Measurements from ENCODE around the gene ARRDC5. TPM values are rescaled to one million over a fixed set of nuclear protein-coding genes. Genes with fewer than 3 reads are reported as not detected.

ARRDC5 gene
- polyA plus RNA-seq, 1 of the 3 experiments (the other 2 are of a cell fraction), result not detected

DNA sequence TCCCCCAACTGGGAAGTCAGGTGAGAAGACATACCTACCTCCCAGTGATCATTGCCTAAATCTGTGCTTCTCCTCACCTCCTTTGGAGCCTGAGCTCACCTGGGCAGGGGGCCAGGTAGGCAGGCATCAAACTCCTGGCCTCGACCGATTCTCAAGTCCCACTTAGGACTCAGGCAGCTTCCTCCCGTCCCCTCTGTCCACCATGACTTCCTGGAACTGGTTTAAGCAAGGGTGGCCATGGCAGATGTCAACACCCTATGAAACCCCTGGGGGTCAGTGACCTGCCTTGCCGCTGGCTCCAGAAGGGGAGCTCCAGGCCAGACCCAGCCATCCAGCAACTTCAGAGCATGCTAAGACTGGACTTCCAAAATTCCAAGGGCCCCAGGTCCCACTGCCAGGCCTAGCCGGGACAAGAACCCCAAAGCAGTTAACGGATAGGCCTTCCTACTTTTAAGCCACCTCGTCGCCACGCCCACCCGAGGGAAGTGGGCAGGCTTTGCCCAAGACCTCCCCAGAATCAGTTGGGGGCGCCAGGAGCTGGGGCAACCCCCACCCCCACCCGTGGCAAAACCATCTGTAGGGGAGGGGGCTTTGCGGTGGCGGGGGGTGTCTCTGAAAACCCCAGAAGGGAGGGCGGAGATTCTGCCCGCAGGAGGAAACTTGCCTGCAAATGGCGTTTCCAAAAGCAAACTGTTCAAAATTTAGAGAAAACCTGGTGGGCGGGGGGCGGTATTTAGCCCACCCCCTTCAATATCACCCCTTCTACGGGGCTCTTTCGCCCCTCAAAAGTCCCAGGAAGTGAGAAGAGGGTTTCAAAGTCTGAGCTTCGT, 35.9 kb downstream of the ARRDC5 start:
- H3K36me3 ChIP-seq (replicated peaks in 1 of 2; ENCODE audit: control insufficient read depth in 1 of 2, insufficient read depth in 2 of 2, low read length in 1 of 2), result peaks cover 0 to 8% of the 10 kb centered on the region in 2 experiments
- peaks cover 57% of the 10 kb centered on the region for H3K79me2 ChIP-seq (ENCODE audit: insufficient read depth)
- H3K4me3 ChIP-seq (ENCODE audit: low read depth in 2 of 2, low read length in 1 of 2), result peak overlapping the region; percentile 60 to 97
- no peaks in the 10 kb centered on the region for H3K9me3 ChIP-seq
- CTCF ChIA-PET, result interaction anchor here (0.9 to 8.7 kb wide), 7 partner anchors 15 to 165 kb away, joined by 3 to 121 read pairs (median 12); partner anchors contain the start of gene UHRF1
- H3F3A ChIP-seq (replicated peaks; ENCODE audit: insufficient read depth), result peaks cover 32% of the 10 kb centered on the region
- peaks cover 6 to 7% of the 10 kb centered on the region in 2 experiments; a peak in 1 of 4 replicates for H3K4me1 ChIP-seq (ENCODE audit: control insufficient read depth in 1 of 2, insufficient read depth in 2 of 2, low read depth in 1 of 2, low read length in 1 of 2)
- peak; percentile 44 for DNase-seq
- POLR2A ChIA-PET, result interaction anchor here (1.8 kb wide), 1 partner anchor 11 kb away, joined by 6 read pairs; no protein-coding TSS in a partner anchor
- no peaks in the 10 kb centered on the region for H3K27me3 ChIP-seq (ENCODE audit: insufficient read depth)
- 18% methylated on average over 13 of the region's 22 CpGs for WGBS (ENCODE audit: low lambda C conversion rate)
- peak overlapping the region; percentile 82 for H2AFZ ChIP-seq (ENCODE audit: low read depth)
- no peaks in the 10 kb centered on the region for H3K9me2 ChIP-seq
- peak overlapping the region; percentile 100 for H3K4me2 ChIP-seq
- H4K20me1 ChIP-seq (ENCODE audit: insufficient read depth), result peaks cover 32% of the 10 kb centered on the region
- H3K9ac ChIP-seq, result peak overlapping the region; percentile 94
- peak overlapping the region; percentile 55 to 84; a peak in 2 of 4 replicates for H3K27ac ChIP-seq (ENCODE audit: low read depth in 2 of 2, low read length in 1 of 2)
- TF ChIP-seq, protein P1, sequence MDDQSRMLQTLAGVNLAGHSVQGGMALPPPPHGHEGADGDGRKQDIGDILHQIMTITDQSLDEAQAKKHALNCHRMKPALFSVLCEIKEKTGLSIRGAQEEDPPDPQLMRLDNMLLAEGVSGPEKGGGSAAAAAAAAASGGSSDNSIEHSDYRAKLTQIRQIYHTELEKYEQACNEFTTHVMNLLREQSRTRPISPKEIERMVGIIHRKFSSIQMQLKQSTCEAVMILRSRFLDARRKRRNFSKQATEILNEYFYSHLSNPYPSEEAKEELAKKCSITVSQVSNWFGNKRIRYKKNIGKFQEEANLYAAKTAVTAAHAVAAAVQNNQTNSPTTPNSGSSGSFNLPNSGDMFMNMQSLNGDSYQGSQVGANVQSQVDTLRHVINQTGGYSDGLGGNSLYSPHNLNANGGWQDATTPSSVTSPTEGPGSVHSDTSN (IDR thresholded peaks at IDR 0.05), result no peak
- TF ChIP-seq MXI1 (IDR thresholded peaks at IDR 0.05; ENCODE audit: low read depth, low read length) (no peak), ELF1 (IDR thresholded peaks at IDR 0.05) (no peak)

DNA sequence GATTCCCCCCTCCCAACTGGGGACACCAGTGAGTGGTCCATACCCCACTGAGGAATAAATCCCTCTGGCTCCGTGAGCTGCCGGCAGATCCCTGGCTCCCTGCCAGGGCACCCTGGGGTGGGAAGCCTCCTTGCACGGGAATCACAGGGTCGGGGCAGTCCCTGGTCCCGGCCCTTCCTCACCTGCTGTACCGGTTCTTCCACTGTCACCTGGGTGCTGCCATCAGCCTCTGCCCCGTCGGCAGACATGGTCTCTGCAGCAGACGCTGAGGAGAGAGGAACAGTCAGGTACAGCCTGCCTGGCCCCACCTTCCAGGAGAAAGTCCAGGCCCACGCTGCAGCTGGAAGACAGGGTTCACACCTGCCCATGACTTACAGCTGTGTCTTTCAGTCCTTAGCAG, 41.5 kb downstream of the ARRDC5 start:
- H3K9me3 ChIP-seq, result no peaks in the 10 kb centered on the region
- H2AFZ ChIP-seq (ENCODE audit: low read depth), result no peak overlapping the region
- no peak overlapping the region for H3K27ac ChIP-seq (ENCODE audit: low read depth in 2 of 2, low read length in 1 of 2)
- DNase-seq, result no peak
- H3K4me3 ChIP-seq (ENCODE audit: low read depth in 2 of 2, low read length in 1 of 2), result no peak overlapping the region
- no peak overlapping the region for H3K4me2 ChIP-seq
- H3F3A ChIP-seq (replicated peaks; ENCODE audit: insufficient read depth), result peaks cover 4% of the 10 kb centered on the region
- no peaks in the 10 kb centered on the region for H3K27me3 ChIP-seq (ENCODE audit: insufficient read depth)
- H3K4me1 ChIP-seq (ENCODE audit: control insufficient read depth in 1 of 2, insufficient read depth in 2 of 2, low read depth in 1 of 2, low read length in 1 of 2), result 0 out of 4 replicates have a peak, but pooled peaks cover 0 to under 1% of the 10 kb centered on the region in 2 experiments
- H3K79me2 ChIP-seq (ENCODE audit: insufficient read depth), result peaks cover 63% of the 10 kb centered on the region
- no peaks in the 10 kb centered on the region for H3K9me2 ChIP-seq
- H4K20me1 ChIP-seq (ENCODE audit: insufficient read depth), result peaks cover 31% of the 10 kb centered on the region
- CTCF ChIA-PET, result interaction anchor here (2.4 kb wide), 1 partner anchor 10 kb away, joined by 16 read pairs; no protein-coding TSS in a partner anchor
- WGBS (ENCODE audit: low lambda C conversion rate), result 87% methylated on average over 6 of the region's 10 CpGs
- H3K9ac ChIP-seq, result no peak overlapping the region
- POLR2A ChIA-PET, result interaction anchor here (0.9 kb wide), 1 partner anchor 52 kb away, joined by 3 read pairs; no protein-coding TSS in a partner anchor
- H3K36me3 ChIP-seq (replicated peaks in 1 of 2; ENCODE audit: control insufficient read depth in 1 of 2, insufficient read depth in 2 of 2, low read length in 1 of 2), result peaks cover 9 to 45% of the 10 kb centered on the region in 2 experiments
- TF ChIP-seq MEF2A (IDR thresholded peaks at IDR 0.05; ENCODE audit: borderline replicate concordance, low read depth) (no peak), JUND (IDR thresholded peaks at IDR 0.05) (no peak), SIN3A (IDR thresholded peaks at IDR 0.05; ENCODE audit: borderline replicate concordance, low read depth, low read length) (no peak), FOXM1 (IDR thresholded peaks at IDR 0.05; ENCODE audit: low read depth) (no peak), YY1 (IDR thresholded peaks at IDR 0.05; ENCODE audit: low read depth) (no peak), TEAD4 (IDR thresholded peaks at IDR 0.05; ENCODE audit: borderline replicate concordance, insufficient read depth) (no peak), TAF1 (IDR thresholded peaks at IDR 0.05; ENCODE audit: borderline replicate concordance, low read depth, low read length) (no peak), SMC3 (IDR thresholded peaks at IDR 0.05; ENCODE audit: low read depth, low read length) (no peak), RFX5 (IDR thresholded peaks at IDR 0.05; ENCODE audit: low read length) (no peak), ELF1 (IDR thresholded peaks at IDR 0.05) (no peak), GATA2 (CRISPR knock-in tag; IDR thresholded peaks at IDR 0.05) (no peak), CHD2 (IDR thresholded peaks at IDR 0.05; ENCODE audit: low read length, partially characterized antibody) (no peak), MXI1 (IDR thresholded peaks at IDR 0.05; ENCODE audit: low read depth, low read length) (no peak), GABPA (IDR thresholded peaks at IDR 0.05; ENCODE audit: low read depth) (no peak), EZH2phosphoT487 (IDR thresholded peaks at IDR 0.05; ENCODE audit: borderline replicate concordance, low read depth) (no peak), NRF1 (IDR thresholded peaks at IDR 0.05; ENCODE audit: low read depth, low read length) (no peak)
- TF ChIP-seq, protein P1 (IDR thresholded peaks at IDR 0.05), result no peak
- TF ChIP-seq, protein P2, sequence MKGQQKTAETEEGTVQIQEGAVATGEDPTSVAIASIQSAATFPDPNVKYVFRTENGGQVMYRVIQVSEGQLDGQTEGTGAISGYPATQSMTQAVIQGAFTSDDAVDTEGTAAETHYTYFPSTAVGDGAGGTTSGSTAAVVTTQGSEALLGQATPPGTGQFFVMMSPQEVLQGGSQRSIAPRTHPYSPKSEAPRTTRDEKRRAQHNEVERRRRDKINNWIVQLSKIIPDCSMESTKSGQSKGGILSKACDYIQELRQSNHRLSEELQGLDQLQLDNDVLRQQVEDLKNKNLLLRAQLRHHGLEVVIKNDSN (IDR thresholded peaks at IDR 0.05; ENCODE audit: borderline replicate concordance, low read depth), result no peak
- TF ChIP-seq, protein P3, sequence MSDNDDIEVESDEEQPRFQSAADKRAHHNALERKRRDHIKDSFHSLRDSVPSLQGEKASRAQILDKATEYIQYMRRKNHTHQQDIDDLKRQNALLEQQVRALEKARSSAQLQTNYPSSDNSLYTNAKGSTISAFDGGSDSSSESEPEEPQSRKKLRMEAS (IDR thresholded peaks at IDR 0.05; ENCODE audit: low read depth), result no peak
- TF ChIP-seq, protein P4, sequence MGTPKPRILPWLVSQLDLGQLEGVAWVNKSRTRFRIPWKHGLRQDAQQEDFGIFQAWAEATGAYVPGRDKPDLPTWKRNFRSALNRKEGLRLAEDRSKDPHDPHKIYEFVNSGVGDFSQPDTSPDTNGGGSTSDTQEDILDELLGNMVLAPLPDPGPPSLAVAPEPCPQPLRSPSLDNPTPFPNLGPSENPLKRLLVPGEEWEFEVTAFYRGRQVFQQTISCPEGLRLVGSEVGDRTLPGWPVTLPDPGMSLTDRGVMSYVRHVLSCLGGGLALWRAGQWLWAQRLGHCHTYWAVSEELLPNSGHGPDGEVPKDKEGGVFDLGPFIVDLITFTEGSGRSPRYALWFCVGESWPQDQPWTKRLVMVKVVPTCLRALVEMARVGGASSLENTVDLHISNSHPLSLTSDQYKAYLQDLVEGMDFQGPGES (IDR thresholded peaks at IDR 0.05; ENCODE audit: low read depth, low read length), result no peak

All from SK-N-SH (cell line).